SJSA1 (cell line): ENCODE measurements around the gene PPP1R9A. TPM values are rescaled to one million over a fixed set of nuclear protein-coding genes. Genes with fewer than 3 reads are reported as not detected.

Source experiments
- DNase-seq, 2 experiments: peaks; one replicate each; pipeline ENCODE4 v3.0.0-alpha.2; 2015 to 2020; ENCODE audit warnings: low spot score in 2 of 2, low read depth in 1 of 2
- H3K27ac ChIP-seq: fragments of 250-450 bp; sonication (Bioruptor Pico); 2 replicates; pipeline ENCODE4 v1.5.1; 2020; ENCODE audit warnings: mild to moderate bottlenecking, moderate library complexity
- H3K27me3 ChIP-seq: fragments of 250-450 bp; sonication (Bioruptor Pico); replicated peaks from 2 replicates; pipeline ENCODE4 v1.5.1; 2020; ENCODE audit warnings: mild to moderate bottlenecking, moderate library complexity
- H3K36me3 ChIP-seq: fragments of 250-450 bp; sonication (Bioruptor Pico); 2 replicates; pipeline ENCODE4 v1.5.1; 2020; ENCODE audit warnings: mild to moderate bottlenecking
- H3K4me1 ChIP-seq: fragments of 250-450 bp; sonication (Bioruptor Pico); replicated peaks from 2 replicates; pipeline ENCODE4 v1.6.1; 2021; ENCODE audit warnings: mild to moderate bottlenecking
- H3K4me3 ChIP-seq: fragments of 250-450 bp; sonication (Bioruptor Pico); 2 replicates; pipeline ENCODE4 v1.5.1; 2020; ENCODE audit warnings: mild to moderate bottlenecking
- H3K9me3 ChIP-seq: fragments of 250-450 bp; sonication (Bioruptor Pico); replicated peaks from 2 replicates; pipeline ENCODE4 v1.5.1; 2020; ENCODE audit warnings: mild to moderate bottlenecking
- total RNA-seq: library from RNA; depleted of rRNA; stranded (reverse); fragments of >200 nt; shearing (Covaris generic); gene quantifications from 2 replicates; pipeline ENCODE4 v1.2.3, GENCODE V29; 2014

The PPP1R9A gene
- total RNA-seq, 1 experiment from 2014 or later, result not detected

DNA sequence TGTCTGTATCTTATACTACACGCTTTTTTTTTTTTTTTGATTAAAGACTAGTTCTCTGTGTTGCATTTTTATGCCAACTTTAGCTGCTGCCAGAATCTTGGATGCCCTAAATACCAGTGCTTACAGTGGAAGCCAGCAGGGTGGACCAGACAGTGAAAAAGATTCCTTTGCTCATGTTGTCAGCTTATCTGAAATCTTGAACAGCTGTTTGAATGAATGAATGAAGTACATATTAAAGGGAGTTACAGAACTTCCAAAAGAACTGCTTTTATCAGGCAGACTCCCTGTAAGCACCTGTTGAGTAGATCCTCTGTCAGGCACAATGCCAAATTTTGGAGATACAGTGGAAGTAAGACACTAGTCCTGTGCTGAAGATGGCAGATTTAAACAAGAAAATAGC is 184.9 kb downstream of the PPP1R9A start:
- H3K9me3 ChIP-seq, result no peaks in the 10 kb centered on the region
- no peak overlapping the region for H3K27ac ChIP-seq
- DNase-seq, result no peak
- no peaks in the 10 kb centered on the region for H3K27me3 ChIP-seq
- no peaks in the 10 kb centered on the region for H3K4me1 ChIP-seq
- no peak overlapping the region for H3K4me3 ChIP-seq
- no peaks in the 10 kb centered on the region for H3K36me3 ChIP-seq

DNA sequence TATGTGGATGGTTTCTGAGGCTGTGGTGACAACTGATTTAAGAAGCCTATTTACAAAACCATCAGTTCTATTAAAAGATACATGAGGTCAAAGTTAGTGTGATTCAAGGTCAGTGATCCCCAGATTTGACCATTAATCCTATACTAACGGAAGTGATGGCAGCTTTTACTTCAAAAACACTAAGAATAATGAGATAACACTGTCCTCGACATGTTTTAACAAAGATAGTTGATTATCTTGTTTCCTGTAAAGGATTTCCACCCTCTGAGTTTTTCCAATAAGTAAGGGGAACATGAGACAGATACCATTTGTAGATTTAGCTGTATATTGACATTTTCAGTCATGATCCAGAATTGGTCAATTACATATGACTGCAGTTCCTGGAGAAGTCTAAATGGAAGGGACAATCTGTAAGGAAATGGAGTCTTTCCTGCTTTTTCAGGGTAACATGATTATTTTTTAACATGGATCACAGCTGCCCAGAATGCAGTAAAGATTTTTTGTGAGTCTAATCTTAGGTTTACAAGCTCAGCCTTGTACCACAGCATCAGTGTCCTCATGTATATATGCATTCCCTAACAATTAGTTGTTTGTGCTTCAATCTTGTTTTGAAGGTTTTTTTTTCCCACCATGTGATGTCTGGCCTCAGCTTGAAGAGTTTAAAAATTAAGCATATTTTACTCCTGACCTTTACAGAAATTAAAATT is 188.0 kb downstream of the PPP1R9A start:
- DNase-seq, result no peak
- Histone ChIP-seq H3K27me3 (0 out of 2 replicates have a peak, but pooled peaks cover 6% of the 10 kb centered on the region), H3K9me3 (no peaks in the 10 kb centered on the region)

DNA sequence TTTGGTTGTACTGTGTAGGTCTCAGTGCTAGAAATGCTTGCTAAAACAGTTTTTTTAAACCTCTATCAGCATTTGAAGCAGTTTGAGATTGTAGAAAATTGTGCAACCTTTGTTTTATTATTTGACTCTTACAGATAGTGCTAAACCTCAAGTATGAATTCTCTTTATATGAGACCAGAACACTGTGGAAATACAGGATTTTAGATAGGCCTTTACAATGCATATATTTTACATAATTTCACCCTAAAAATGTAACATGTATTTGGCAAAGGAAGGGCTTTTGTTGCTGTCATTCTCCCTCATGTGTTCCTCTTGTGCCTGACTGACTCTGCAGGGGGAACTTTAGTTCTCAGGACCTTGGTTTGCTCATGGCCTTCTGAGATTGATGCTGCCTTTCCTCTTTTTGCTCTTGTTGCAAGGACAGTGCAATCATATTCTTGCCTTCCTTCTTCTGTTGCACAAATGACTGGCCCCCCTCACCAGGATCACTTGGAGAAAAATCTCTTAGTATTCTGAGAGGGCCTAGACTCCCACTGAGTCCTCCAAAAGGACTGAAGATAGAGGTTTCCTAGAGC is 188.7 kb downstream of the PPP1R9A start:
- Histone ChIP-seq H3K4me3 (no peak overlapping the region), H3K9me3 (no peaks in the 10 kb centered on the region), H3K27me3 (0 out of 2 replicates have a peak, but pooled peaks cover 6% of the 10 kb centered on the region), H3K36me3 (no peaks in the 10 kb centered on the region), H3K27ac (no peak overlapping the region), H3K4me1 (no peaks in the 10 kb centered on the region)
- DNase-seq, result no peak

More for the DNA sequence above, 188.0 kb downstream of the PPP1R9A start:
- no peaks in the 10 kb centered on the region for H3K4me1 ChIP-seq
- H3K4me3 ChIP-seq, result no peak overlapping the region
- H3K27ac ChIP-seq, result no peak overlapping the region
- H3K36me3 ChIP-seq, result no peaks in the 10 kb centered on the region

DNA sequence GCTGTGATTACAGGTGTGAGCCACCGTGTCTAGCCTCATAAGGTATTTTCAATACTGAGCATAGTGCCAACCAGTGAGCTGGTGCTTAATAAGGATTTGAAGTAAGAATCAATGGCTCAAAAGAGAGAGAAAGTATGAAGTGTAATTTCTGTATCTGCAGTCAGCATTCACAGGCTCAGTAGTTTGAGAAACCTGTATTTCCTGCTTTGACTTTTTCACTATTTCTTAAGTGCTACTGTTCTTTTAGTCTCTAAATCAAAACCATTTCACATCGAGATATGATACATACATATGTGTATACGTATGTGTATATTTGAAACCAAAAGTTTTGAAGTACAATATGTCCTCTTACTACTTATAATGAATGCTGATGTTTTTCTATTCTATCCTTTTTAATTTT is 189.9 kb downstream of the PPP1R9A start:
- 0 out of 2 replicates have a peak, but pooled peaks cover 6% of the 10 kb centered on the region for H3K27me3 ChIP-seq
- DNase-seq, result no peak
- H3K9me3 ChIP-seq, result no peaks in the 10 kb centered on the region
- no peaks in the 10 kb centered on the region for H3K36me3 ChIP-seq
- H3K4me1 ChIP-seq, result no peaks in the 10 kb centered on the region
- no peak overlapping the region for H3K4me3 ChIP-seq
- H3K27ac ChIP-seq, result no peak overlapping the region

DNA sequence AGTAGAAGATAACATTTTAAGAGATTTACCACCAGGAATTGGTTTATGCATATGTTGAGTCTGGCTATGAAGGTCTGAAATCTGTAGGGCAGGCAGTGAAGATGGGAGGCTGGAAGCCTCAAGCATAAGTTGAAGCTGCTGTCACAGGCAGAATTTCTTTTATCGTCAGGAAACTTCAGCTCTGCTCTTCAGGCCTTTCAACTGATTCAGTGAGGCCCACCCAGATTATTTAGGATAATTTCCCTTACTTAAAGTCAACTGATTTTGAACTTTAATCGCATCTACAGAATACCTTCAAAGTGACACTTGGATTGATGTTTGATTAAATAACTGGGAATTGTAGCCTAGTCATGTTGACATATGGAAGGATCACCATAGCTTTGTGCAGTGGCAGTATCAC is 190.5 kb downstream of the PPP1R9A start:
- Histone ChIP-seq H3K9me3 (no peaks in the 10 kb centered on the region), H3K27me3 (0 out of 2 replicates have a peak, but pooled peaks cover 6% of the 10 kb centered on the region), H3K36me3 (no peaks in the 10 kb centered on the region), H3K4me3 (no peak overlapping the region), H3K4me1 (no peaks in the 10 kb centered on the region), H3K27ac (no peak overlapping the region)
- no peak for DNase-seq

DNA sequence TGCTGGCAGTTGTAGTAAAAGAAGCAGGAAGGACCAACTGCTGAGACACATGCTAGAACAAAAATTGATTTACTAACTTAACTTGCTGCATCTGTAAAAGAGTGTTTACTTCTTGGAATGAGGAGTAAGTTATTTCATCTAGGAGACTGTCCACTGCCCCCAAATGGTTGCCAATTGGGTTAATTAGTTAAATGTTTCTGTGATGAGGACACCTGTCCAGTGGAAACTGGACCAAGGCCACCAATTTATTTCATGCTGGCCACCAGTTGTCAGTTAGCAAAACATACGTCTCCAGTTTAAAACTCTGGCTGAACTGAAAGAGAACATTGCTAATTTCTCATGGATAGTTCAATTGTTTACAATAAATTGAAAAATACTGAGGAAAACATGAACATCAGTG is 191.7 kb downstream of the PPP1R9A start:
- no peaks in the 10 kb centered on the region for H3K36me3 ChIP-seq
- H3K9me3 ChIP-seq, result no peaks in the 10 kb centered on the region
- no peak overlapping the region for H3K4me3 ChIP-seq
- H3K27ac ChIP-seq, result no peak overlapping the region
- DNase-seq, result no peak
- no peaks in the 10 kb centered on the region for H3K4me1 ChIP-seq
- H3K27me3 ChIP-seq, result 0 out of 2 replicates have a peak, but pooled peaks cover 6% of the 10 kb centered on the region

DNA sequence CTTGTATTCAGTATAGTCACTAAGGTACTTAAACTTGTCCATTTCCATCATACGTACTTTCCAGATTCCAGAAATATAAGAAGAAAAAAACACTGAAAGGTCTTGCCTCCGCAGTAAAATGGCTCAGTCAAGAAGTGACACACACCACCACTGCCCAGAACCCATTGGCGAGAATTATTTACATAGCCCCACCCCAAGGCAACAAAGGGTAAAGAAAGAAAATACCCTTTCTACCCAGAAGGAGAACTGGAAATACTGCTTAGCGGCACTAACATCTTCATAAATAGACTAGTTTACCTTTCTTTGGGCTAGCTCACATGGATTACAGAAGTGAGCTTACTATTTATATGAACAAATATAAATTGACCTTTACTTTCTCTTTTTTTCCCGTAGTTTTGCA is 194.0 kb downstream of the PPP1R9A start:
- Histone ChIP-seq H3K27ac (no peak overlapping the region), H3K4me3 (no peak overlapping the region), H3K4me1 (no peaks in the 10 kb centered on the region), H3K9me3 (no peaks in the 10 kb centered on the region), H3K27me3 (0 out of 2 replicates have a peak, but pooled peaks cover 6% of the 10 kb centered on the region), H3K36me3 (no peaks in the 10 kb centered on the region)
- DNase-seq, result no peak

DNA sequence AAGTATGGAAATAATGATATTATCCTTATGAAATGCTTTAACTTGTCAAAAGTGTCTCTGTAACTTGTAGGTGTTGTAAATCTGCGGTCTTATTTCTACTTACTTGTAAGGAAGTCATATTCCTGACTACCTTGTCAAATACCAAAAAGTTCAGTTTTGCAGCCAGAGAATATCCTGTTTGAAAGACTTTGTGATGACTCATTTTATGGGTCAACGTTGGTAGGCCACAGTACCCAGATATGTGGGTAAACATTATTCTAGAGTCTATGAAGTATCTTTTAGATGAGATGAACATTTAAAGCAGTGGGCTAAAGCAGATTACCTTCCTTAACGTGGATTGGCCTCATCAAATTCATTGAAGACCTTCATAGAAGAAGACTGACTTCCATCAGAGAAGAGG is 195.3 kb downstream of the PPP1R9A start:
- no peak for DNase-seq
- Histone ChIP-seq H3K4me3 (no peak overlapping the region), H3K27ac (no peak overlapping the region)

DNA sequence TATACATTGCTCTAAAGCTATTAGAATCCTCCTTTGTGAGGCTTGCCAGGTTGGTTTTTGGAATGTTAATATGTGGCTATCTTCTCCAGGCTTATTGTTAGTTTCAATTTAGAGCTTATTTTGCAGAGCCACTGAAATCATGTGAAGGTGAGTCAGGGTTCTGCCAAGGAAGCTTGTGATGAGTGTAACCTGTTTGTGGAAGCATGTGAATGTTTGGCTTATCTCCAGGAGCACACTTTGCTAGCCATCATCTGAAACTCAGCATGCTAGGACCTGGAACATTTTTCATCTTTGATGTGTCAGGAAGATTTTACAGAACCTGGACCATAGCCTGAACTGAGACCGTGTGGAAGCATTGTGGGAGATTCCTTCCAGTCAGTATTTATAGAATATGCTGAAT is 197.3 kb downstream of the PPP1R9A start:
- DNase-seq, result no peak
- Histone ChIP-seq H3K9me3 (no peaks in the 10 kb centered on the region), H3K36me3 (no peaks in the 10 kb centered on the region), H3K27ac (no peak overlapping the region), H3K4me3 (no peak overlapping the region), H3K27me3 (no peaks in the 10 kb centered on the region; the same call in 1 of the 2 replicates), H3K4me1 (no peaks in the 10 kb centered on the region)

More for the DNA sequence above, 195.3 kb downstream of the PPP1R9A start:
- no peaks in the 10 kb centered on the region for H3K9me3 ChIP-seq
- 0 out of 2 replicates have a peak, but pooled peaks cover 6% of the 10 kb centered on the region for H3K27me3 ChIP-seq
- H3K4me1 ChIP-seq, result no peaks in the 10 kb centered on the region
- no peaks in the 10 kb centered on the region for H3K36me3 ChIP-seq

DNA sequence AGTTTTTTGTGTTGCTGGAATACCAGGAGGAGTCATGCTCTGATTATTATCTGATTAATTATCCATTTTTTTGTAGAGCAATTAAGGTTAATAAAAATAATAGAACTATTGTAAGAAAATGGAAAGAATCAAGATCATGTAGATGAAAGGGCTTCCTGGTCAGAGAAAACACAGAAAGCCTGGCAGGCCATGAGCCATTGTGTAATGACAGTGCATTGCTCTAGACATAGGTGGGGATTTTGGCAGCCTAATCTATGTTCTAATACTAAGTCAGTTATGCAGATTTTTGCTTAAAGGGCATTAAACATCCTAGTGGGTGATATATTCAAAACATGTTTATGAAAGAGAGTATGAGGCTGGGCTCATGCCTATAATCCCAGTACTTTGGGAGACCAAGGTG is 198.2 kb downstream of the PPP1R9A start:
- Histone ChIP-seq H3K27ac (no peak overlapping the region), H3K27me3 (no peaks in the 10 kb centered on the region; the same call in 1 of the 2 replicates), H3K4me3 (no peak overlapping the region), H3K9me3 (no peaks in the 10 kb centered on the region), H3K4me1 (no peaks in the 10 kb centered on the region), H3K36me3 (no peaks in the 10 kb centered on the region)
- no peak for DNase-seq

DNA sequence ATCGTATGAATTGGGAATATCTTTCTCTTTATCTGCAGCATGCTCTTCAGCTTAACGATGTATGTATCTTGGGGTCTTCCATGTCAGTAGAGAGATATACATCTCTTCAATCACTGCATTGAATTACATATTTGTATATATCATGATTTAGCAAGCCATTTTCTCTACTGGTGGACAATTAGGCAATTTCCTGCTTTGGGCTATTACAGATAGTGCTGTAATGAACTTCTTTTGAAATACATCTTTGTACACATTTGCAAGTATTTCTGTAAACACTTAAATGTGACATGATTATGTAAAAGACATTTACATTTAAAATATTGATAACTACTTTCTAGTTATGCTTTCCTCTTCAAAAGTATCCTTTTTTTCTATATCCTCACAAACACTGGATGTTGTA is 199.0 kb downstream of the PPP1R9A start:
- Histone ChIP-seq H3K27ac (no peak overlapping the region), H3K4me3 (no peak overlapping the region), H3K36me3 (no peaks in the 10 kb centered on the region), H3K4me1 (no peaks in the 10 kb centered on the region), H3K9me3 (no peaks in the 10 kb centered on the region), H3K27me3 (no peaks in the 10 kb centered on the region; the same call in 1 of the 2 replicates)
- no peak for DNase-seq

DNA sequence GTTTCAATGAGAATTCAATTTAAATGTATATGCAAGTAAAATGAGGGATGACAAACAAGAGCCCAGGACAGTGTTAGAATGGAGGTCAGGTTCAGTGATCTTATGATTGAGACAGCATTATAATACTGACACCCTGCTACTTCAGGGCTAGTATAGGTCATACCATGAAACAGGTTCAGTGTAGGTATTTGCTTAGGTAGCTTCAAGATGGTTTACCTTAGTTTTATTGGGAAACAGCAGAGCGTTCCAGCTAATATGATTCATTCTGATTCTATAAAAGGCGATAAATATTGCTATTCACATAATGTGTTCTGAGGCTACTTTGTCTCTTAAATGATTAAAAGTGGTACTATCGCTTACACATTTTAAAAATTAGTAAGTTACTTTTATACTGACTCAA is 203.3 kb downstream of the PPP1R9A start:
- H3K27ac ChIP-seq, result no peak overlapping the region
- H3K9me3 ChIP-seq, result no peaks in the 10 kb centered on the region
- H3K4me3 ChIP-seq, result no peak overlapping the region
- no peaks in the 10 kb centered on the region for H3K36me3 ChIP-seq
- DNase-seq, result no peak
- H3K27me3 ChIP-seq, result no peaks in the 10 kb centered on the region; the same call in 1 of the 2 replicates
- no peaks in the 10 kb centered on the region for H3K4me1 ChIP-seq

DNA sequence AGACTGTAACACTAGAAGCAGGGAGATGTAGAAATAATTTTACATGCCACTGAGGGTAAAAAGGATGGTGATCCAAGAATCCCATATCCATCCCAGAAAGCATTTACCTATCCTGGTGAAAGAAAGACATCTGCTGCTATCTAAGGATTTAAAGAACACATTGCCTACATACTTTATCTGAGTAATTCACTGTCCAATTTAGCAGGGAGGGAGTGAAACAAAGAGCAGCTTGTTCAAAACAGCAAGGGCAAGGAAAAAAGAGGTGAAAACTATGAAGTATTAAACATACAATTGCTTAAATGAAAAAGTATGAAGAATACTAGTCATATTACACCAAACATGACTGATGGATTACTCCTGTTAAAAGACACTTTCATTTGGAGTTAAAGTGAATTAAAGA is 206.2 kb downstream of the PPP1R9A start:
- H3K4me1 ChIP-seq, result no peaks in the 10 kb centered on the region
- H3K36me3 ChIP-seq, result no peaks in the 10 kb centered on the region
- no peaks in the 10 kb centered on the region; the same call in 1 of the 2 replicates for H3K27me3 ChIP-seq
- DNase-seq, result no peak
- no peaks in the 10 kb centered on the region for H3K9me3 ChIP-seq
- no peak overlapping the region for H3K27ac ChIP-seq
- no peak overlapping the region for H3K4me3 ChIP-seq

DNA sequence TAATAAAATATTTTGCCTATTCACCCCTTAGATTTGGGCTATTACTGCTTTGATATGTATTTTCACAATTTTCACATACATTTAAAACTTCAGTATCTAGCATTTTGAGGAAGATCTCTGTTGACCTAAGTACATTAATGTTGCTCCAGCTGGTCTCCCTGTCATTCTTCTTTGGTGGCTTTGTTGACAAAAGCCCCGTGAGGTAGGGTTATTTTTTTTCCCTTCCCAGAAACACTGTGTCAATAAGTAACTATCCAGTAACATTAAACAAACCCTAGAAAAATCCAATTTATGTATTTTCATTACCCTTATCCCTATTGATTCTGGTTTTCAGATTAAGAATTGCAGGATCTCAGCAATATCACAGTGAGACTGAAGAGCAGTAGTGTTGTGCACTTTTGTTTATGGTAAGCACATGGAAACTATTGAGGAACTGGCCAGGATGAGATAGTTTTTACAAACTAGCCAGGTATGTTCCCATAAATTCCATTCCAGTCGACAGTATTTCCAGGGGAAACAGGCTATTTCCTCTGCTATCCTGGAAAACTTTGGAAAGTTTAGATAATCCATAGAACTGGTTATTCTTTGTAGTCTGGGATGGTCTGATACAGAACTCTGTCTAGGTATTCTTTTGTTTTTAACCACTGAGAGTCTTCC is 218.8 kb downstream of the PPP1R9A start:
- no peaks in the 10 kb centered on the region for H3K4me1 ChIP-seq
- H3K9me3 ChIP-seq, result no peaks in the 10 kb centered on the region
- H3K27ac ChIP-seq, result no peak overlapping the region
- no peak for DNase-seq
- H3K36me3 ChIP-seq, result no peaks in the 10 kb centered on the region
- H3K4me3 ChIP-seq, result no peak overlapping the region
- H3K27me3 ChIP-seq, result no peaks in the 10 kb centered on the region; the same call in 1 of the 2 replicates
